H9 (cell line): ENCODE data around the gene TMEM100. TPM values are rescaled to one million over a fixed set of nuclear protein-coding genes. Genes with fewer than 3 reads are reported as not detected.

Experiments
- DNase-seq: peaks from one replicate; pipeline ENCODE4 v3.0.0-alpha.2; 2017
- H2AFZ ChIP-seq: one replicate; pipeline ENCODE4 v1.6.1; 2013; ENCODE audit warnings: mild to moderate bottlenecking, low read length, control low read depth, moderate library complexity
- H2AK5ac ChIP-seq: 2 replicates; pipeline ENCODE4 v1.6.1; 2013; ENCODE audit warnings: low read length, control low read depth, mixed read lengths; ENCODE audit not compliant: insufficient read length
- H2BK120ac ChIP-seq: one replicate; pipeline ENCODE4 v1.6.1; 2013; ENCODE audit warnings: low read depth, mild to moderate bottlenecking, low read length, control low read depth, inconsistent platforms; ENCODE audit not compliant: poor library complexity, severe bottlenecking
- H2BK12ac ChIP-seq: 2 replicates; pipeline ENCODE4 v1.6.1; 2013; ENCODE audit warnings: low read length, control low read depth, mixed read lengths, low read depth; ENCODE audit not compliant: insufficient read length
- H2BK15ac ChIP-seq: 2 replicates; pipeline ENCODE4 v1.6.1; 2013; ENCODE audit warnings: low read depth, low read length, control low read depth
- H2BK20ac ChIP-seq: one replicate; pipeline ENCODE4 v1.6.1; 2013; ENCODE audit warnings: low read depth, mild to moderate bottlenecking, low read length, control low read depth, inconsistent platforms; ENCODE audit not compliant: poor library complexity, severe bottlenecking
- H2BK5ac ChIP-seq: 2 replicates; pipeline ENCODE4 v1.6.1; 2013; ENCODE audit warnings: low read length, control low read depth, mixed read lengths; ENCODE audit not compliant: insufficient read length
- H3K14ac ChIP-seq: 2 replicates; pipeline ENCODE4 v1.6.1; 2013; ENCODE audit warnings: low read length, control low read depth; ENCODE audit not compliant: insufficient read depth
- H3K18ac ChIP-seq: 2 replicates; pipeline ENCODE4 v1.6.1; 2013; ENCODE audit warnings: low read depth, mild to moderate bottlenecking, mixed read lengths, low read length, control low read depth; ENCODE audit not compliant: insufficient read length
- H3K23ac ChIP-seq: 2 replicates; pipeline ENCODE4 v1.6.1; 2013; ENCODE audit warnings: low read length, control low read depth, mixed read lengths, low read depth; ENCODE audit not compliant: insufficient read length
- H3K23me2 ChIP-seq: 2 replicates; pipeline ENCODE4 v1.6.1; 2013; ENCODE audit warnings: low read depth, mild to moderate bottlenecking, mixed read lengths, low read length, control low read depth; ENCODE audit not compliant: insufficient read length, poor library complexity, severe bottlenecking
- H3K27ac ChIP-seq: 2 replicates; pipeline ENCODE4 v1.5.1; 2013; ENCODE audit warnings: low read length, control low read depth, mixed read lengths, low read depth; ENCODE audit not compliant: insufficient read length
- H3K27me3 ChIP-seq: 2 replicates; pipeline ENCODE4 v1.6.1; 2013; ENCODE audit warnings: low read length, control low read depth, inconsistent platforms; ENCODE audit not compliant: insufficient read depth
- H3K4ac ChIP-seq: 2 replicates; pipeline ENCODE4 v1.6.1; 2013; ENCODE audit warnings: low read depth, mild to moderate bottlenecking, control low read depth, inconsistent platforms, low read length, moderate library complexity
- H3K4me1 ChIP-seq: 2 replicates; pipeline ENCODE4 v1.6.1; 2013; ENCODE audit warnings: low read length, control low read depth, inconsistent platforms; ENCODE audit not compliant: insufficient read depth
- H3K4me2 ChIP-seq: 2 replicates; pipeline ENCODE4 v1.6.1; 2013; ENCODE audit warnings: low read length, control low read depth, mixed read lengths; ENCODE audit not compliant: insufficient read length, insufficient read depth
- H3K56ac ChIP-seq: 2 replicates; pipeline ENCODE4 v1.6.1; 2013; ENCODE audit warnings: low read depth, mild to moderate bottlenecking, mixed read lengths, low read length, control low read depth; ENCODE audit not compliant: insufficient read length
- H3K79me1 ChIP-seq: 2 replicates; pipeline ENCODE4 v1.6.1; 2013; ENCODE audit warnings: low read depth, mild to moderate bottlenecking, moderate library complexity, low read length, control low read depth, inconsistent platforms; ENCODE audit not compliant: insufficient read depth, poor library complexity, severe bottlenecking
- H3K79me2 ChIP-seq: 2 replicates; pipeline ENCODE4 v1.6.1; 2013; ENCODE audit warnings: low read length, control low read depth, inconsistent platforms; ENCODE audit not compliant: insufficient read depth
- H3K9ac ChIP-seq: 2 replicates; pipeline ENCODE4 v1.6.1; 2013; ENCODE audit warnings: low read length, control low read depth, mixed read lengths; ENCODE audit not compliant: insufficient read length; ENCODE audit errors: extremely low read depth
- H3K9me3 ChIP-seq: one replicate; pipeline ENCODE4 v1.6.1; 2013; ENCODE audit warnings: low read depth, low read length, inconsistent platforms; ENCODE audit not compliant: control insufficient read depth
- H3T11ph ChIP-seq: one replicate; pipeline ENCODE4 v1.6.1; 2013; ENCODE audit warnings: mild to moderate bottlenecking, low read length, control low read depth, inconsistent platforms
- H4K20me1 ChIP-seq: one replicate; pipeline ENCODE4 v1.6.1; 2013; ENCODE audit not compliant: control insufficient read depth, insufficient read length, insufficient read depth
- H4K5ac ChIP-seq: 2 replicates; pipeline ENCODE4 v1.6.1; 2013; ENCODE audit warnings: low read depth, mild to moderate bottlenecking, mixed read lengths, low read length, control low read depth; ENCODE audit not compliant: insufficient read length
- H4K8ac ChIP-seq: replicated peaks from 2 replicates; pipeline ENCODE4 v1.6.1; 2013; ENCODE audit warnings: low read length, control low read depth, mixed read lengths, low read depth; ENCODE audit not compliant: insufficient read length
- H4K91ac ChIP-seq: 2 replicates; pipeline ENCODE4 v1.6.1; 2013; ENCODE audit warnings: low read depth, mild to moderate bottlenecking, moderate library complexity, mixed read lengths, low read length, control low read depth; ENCODE audit not compliant: insufficient read length
- H3K27ac Mint-ChIP-seq, 3 experiments: 2 replicates in 2 of 3; 3 replicates in 1 of 3; pipeline ENCODE4 v1.8.0; 2020 to 2021; ENCODE audit warnings: mixed read lengths in 3 of 3, mild to moderate bottlenecking in 1 of 3, moderate library complexity in 1 of 3
- H3K27me3 Mint-ChIP-seq: 2 replicates; pipeline ENCODE4 v1.8.0; 2021; ENCODE audit warnings: low read depth, mild to moderate bottlenecking, moderate library complexity, mixed read lengths
- H3K36me3 Mint-ChIP-seq, 3 experiments: 2 replicates in 2 of 3; 3 replicates in 1 of 3; pipeline ENCODE4 v1.8.0; 2020 to 2021; ENCODE audit warnings: low read depth in 3 of 3, mixed read lengths in 3 of 3; ENCODE audit not compliant: insufficient read depth in 1 of 3
- H3K4me1 Mint-ChIP-seq, 2 experiments: 2 replicates each; pipeline ENCODE4 v1.8.0; 2020; ENCODE audit warnings: mixed read lengths in 2 of 2
- H3K4me3 Mint-ChIP-seq, 2 experiments: 2 replicates in 1 of 2; 3 replicates in 1 of 2; pipeline ENCODE4 v1.8.0; 2020 to 2021; ENCODE audit warnings: mild to moderate bottlenecking in 2 of 2, mixed read lengths in 2 of 2, moderate library complexity in 1 of 2
- H3K9me3 Mint-ChIP-seq, 2 experiments: 2 replicates in 1 of 2; 3 replicates in 1 of 2; pipeline ENCODE4 v1.8.0; 2020; ENCODE audit warnings: mild to moderate bottlenecking in 2 of 2, mixed read lengths in 2 of 2, moderate library complexity in 1 of 2
- CTCF ChIP-seq: fragments of 200-600 bp; sonication (generic); conservative IDR thresholded peaks from 3 replicates; pipeline ENCODE4 v1.8.0; 2021; ENCODE audit warnings: antibody characterized with exemption, mild to moderate bottlenecking
- WGBS: extraction: QIAGEN DNeasy Blood & Tissue Kit; methylation state at CpG from one replicate; pipeline ENCODE4 v1.1.7; 2013; ENCODE audit warnings: missing lambda C conversion rate, low lambda C conversion rate, mixed read lengths; ENCODE audit not compliant: insufficient read length; ENCODE audit errors: extremely low coverage; 5-methylcytosine and 5-hydroxymethylcytosine counted together
- total RNA-seq: library from RNA; stranded (reverse); gene quantifications from 2 replicates; pipeline ENCODE4 v1.2.1, GENCODE V29; 2021

Gene TMEM100
- total RNA-seq, 1 experiment from 2014 or later: 0.17 TPM

GRCh38 chr17:55673743-55674506 is 48.7 kb downstream of the TMEM100 start:
- H3K9me3 ChIP-seq: no peaks in the 10 kb centered on the region
- no peaks in the 10 kb centered on the region for H3K27me3 Mint-ChIP-seq
- TF ChIP-seq CTCF: no peak
- peaks cover 0 to 2% of the 10 kb centered on the region in 2 experiments; a peak in 1 of 5 replicates for H3K9me3 Mint-ChIP-seq
- no peaks in the 10 kb centered on the region for H3K79me2 ChIP-seq
- H3K4me3 Mint-ChIP-seq: no peak overlapping the region
- H3K14ac ChIP-seq: no peak overlapping the region
- H3K4me2 ChIP-seq: no peak overlapping the region
- no peak overlapping the region for H2BK120ac ChIP-seq
- peaks cover 0 to 4% (median 3%) of the 10 kb centered on the region in 3 experiments; a peak in 1 of 7 replicates for H3K36me3 Mint-ChIP-seq
- H4K91ac ChIP-seq: no peak overlapping the region
- no peak overlapping the region for H2BK5ac ChIP-seq
- H3K18ac ChIP-seq: no peak overlapping the region
- H3K27ac Mint-ChIP-seq: no peak overlapping the region
- no peak for DNase-seq
- H4K5ac ChIP-seq: no peak overlapping the region
- no peak overlapping the region for H2BK20ac ChIP-seq
- no peaks in the 10 kb centered on the region for H3K27me3 ChIP-seq
- H4K20me1 ChIP-seq: no peaks in the 10 kb centered on the region
- no peak overlapping the region for H3K27ac ChIP-seq
- H2BK15ac ChIP-seq: no peak overlapping the region
- no peak overlapping the region for H4K8ac ChIP-seq
- no CpG with 5 or more reads among the region's 3 CpGs for WGBS
- no peak overlapping the region for H3T11ph ChIP-seq
- H3K79me1 ChIP-seq: no peaks in the 10 kb centered on the region
- no peak overlapping the region for H2AFZ ChIP-seq
- H3K23me2 ChIP-seq: no peaks in the 10 kb centered on the region
- H3K4me1 Mint-ChIP-seq: peaks cover 8 to 13% of the 10 kb centered on the region in 2 experiments
- no peak overlapping the region for H3K23ac ChIP-seq
- no peak overlapping the region for H3K4ac ChIP-seq
- H2BK12ac ChIP-seq: no peak overlapping the region
- no peak overlapping the region for H3K56ac ChIP-seq
- H2AK5ac ChIP-seq: no peak overlapping the region
- H3K4me1 ChIP-seq: no peaks in the 10 kb centered on the region
- H3K9ac ChIP-seq: no peak overlapping the region
